ENCODE results near the gene LIPH. TPM values are rescaled to one million over a fixed set of nuclear protein-coding genes. Genes with fewer than 3 reads are reported as not detected.

The LIPH gene
- total and polyA plus RNA-seq, 10 of the 15 experiments (the other 5 are each of a cell fraction or from before 2014, with no cell fraction given), result 2.2 to 11.1 (median 5.4) TPM

Other genes with a start within 250 kb of the LIPH start
- 14.9 and 15.8 TPM in 2 replicates for gene MAP3K13, start 189.5 kb downstream of the LIPH start, total RNA-seq (2014; rRNA removed)
- gene MAP3K13, start 189.5 kb downstream of the LIPH start, total RNA-seq (2014; rRNA removed; fragmentation: Illumina TruSeq; extraction: Trizol), result 17.7 and 18.3 TPM in 2 replicates
- 10.5 and 17.8 TPM in 2 replicates for gene MAP3K13, start 189.5 kb downstream of the LIPH start, total RNA-seq (2021)
- gene MAP3K13, start 189.5 kb downstream of the LIPH start, polyA plus RNA-seq (2011; rRNA removed), result 27.0 and 33.2 TPM in 2 replicates
- gene MAP3K13, start 189.5 kb downstream of the LIPH start, polyA plus RNA-seq (2014; fragmentation: Illumina TruSeq; extraction: Trizol), result 26.7 and 30.1 TPM in 2 replicates
- gene MAP3K13, start 189.5 kb downstream of the LIPH start, polyA plus RNA-seq (2014; fragmentation: Nextera tagmentation; extraction: Ambion mirVana), result 10 to 100 TPM; 46.6 to 70.8 TPM
- 11.6 and 13.9 TPM in 2 replicates for gene MAP3K13, start 189.5 kb downstream of the LIPH start, polyA plus RNA-seq (2014; rRNA removed)
- gene MAP3K13, start 189.5 kb downstream of the LIPH start, polyA plus RNA-seq (2016; fragmentation: Nextera tagmentation; extraction: Ambion mirVana), result 10 to 100 TPM; 51.3 to 57.3 TPM
- gene TMEM41A, start 53.6 kb downstream of the LIPH start, total RNA-seq (2014; rRNA removed), result 23.0 and 23.3 TPM in 2 replicates
- 15.6 and 15.8 TPM in 2 replicates for gene TMEM41A, start 53.6 kb downstream of the LIPH start, total RNA-seq (2014; rRNA removed; fragmentation: Illumina TruSeq; extraction: Trizol)
- gene TMEM41A, start 53.6 kb downstream of the LIPH start, total RNA-seq (2021), result 19.9 and 21.9 TPM in 2 replicates
- 29.2 and 32.3 TPM in 2 replicates for gene TMEM41A, start 53.6 kb downstream of the LIPH start, polyA plus RNA-seq (2011; rRNA removed)
- 21.6 and 24.6 TPM in 2 replicates for gene TMEM41A, start 53.6 kb downstream of the LIPH start, polyA plus RNA-seq (2014; fragmentation: Illumina TruSeq; extraction: Trizol)
- gene TMEM41A, start 53.6 kb downstream of the LIPH start, polyA plus RNA-seq (2014; fragmentation: Nextera tagmentation; extraction: Ambion mirVana), result 10 to 100 TPM; 13.9 to 16.9 TPM
- gene TMEM41A, start 53.6 kb downstream of the LIPH start, polyA plus RNA-seq (2014; rRNA removed), result 18.1 and 18.5 TPM in 2 replicates
- gene TMEM41A, start 53.6 kb downstream of the LIPH start, polyA plus RNA-seq (2016; fragmentation: Nextera tagmentation; extraction: Ambion mirVana), result 10 to 100 TPM; 28.6 to 33.2 TPM
- 18.1 and 28.2 TPM in 2 replicates for gene SENP2, start 33.7 kb upstream of the LIPH start, total RNA-seq (2014; rRNA removed)
- 42.7 and 44.4 TPM in 2 replicates for gene SENP2, start 33.7 kb upstream of the LIPH start, total RNA-seq (2014; rRNA removed; fragmentation: Illumina TruSeq; extraction: Trizol)
- 35.4 and 36.2 TPM in 2 replicates for gene SENP2, start 33.7 kb upstream of the LIPH start, total RNA-seq (2021)
- 12.1 and 17.4 TPM in 2 replicates for gene SENP2, start 33.7 kb upstream of the LIPH start, polyA plus RNA-seq (2011; rRNA removed)
- gene SENP2, start 33.7 kb upstream of the LIPH start, polyA plus RNA-seq (2014; fragmentation: Illumina TruSeq; extraction: Trizol), result 36.0 and 42.8 TPM in 2 replicates
- 1 to 10 TPM; 9.0 to 9.7 TPM for gene SENP2, start 33.7 kb upstream of the LIPH start, polyA plus RNA-seq (2014; fragmentation: Nextera tagmentation; extraction: Ambion mirVana)
- 18.8 and 19.7 TPM in 2 replicates for gene SENP2, start 33.7 kb upstream of the LIPH start, polyA plus RNA-seq (2014; rRNA removed)
- 10 to 100 TPM; 30.5 to 35.1 TPM for gene SENP2, start 33.7 kb upstream of the LIPH start, polyA plus RNA-seq (2016; fragmentation: Nextera tagmentation; extraction: Ambion mirVana)

Measured in GM12878 (cell line).